GDM1 (cell line): Measurements from ENCODE around the gene GPD1.
A peak's percentile ranks its signal among the peaks of the same experiment; 100 is the strongest.
"Not testable (repeated sequence)": the region's sequence is repeated elsewhere in the genome, so short reads cannot be mapped to it uniquely, and the experiment has no call there.

Experiments
- DNase-seq: peaks from one replicate; lab custom pipeline; 2025; lab: John Stamatoyannopoulos, UW

GPD1 gene

DNA sequence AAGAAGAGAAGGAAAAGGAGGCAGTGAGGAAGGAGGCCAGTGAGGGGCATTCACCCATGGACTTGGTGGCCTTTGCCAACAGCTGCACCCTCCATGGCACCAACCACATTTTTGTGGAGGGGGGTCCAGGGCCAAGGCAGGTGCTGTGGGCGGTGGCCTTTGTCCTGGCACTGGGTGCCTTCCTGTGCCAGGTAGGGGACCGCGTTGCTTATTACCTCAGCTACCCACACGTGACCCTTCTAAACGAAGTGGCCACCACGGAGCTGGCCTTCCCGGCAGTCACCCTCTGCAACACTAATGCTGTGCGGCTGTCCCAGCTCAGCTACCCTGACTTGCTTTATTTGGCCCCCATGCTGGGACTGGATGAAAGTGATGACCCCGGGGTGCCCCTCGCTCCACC lies 30.1 kb upstream of the GPD1 start:
- no peak for DNase-seq

GRCh38 chr12:50074936-50075807 lies 28.6 kb upstream of the GPD1 start:
- DNase-seq, result peak; percentile 45

DNA sequence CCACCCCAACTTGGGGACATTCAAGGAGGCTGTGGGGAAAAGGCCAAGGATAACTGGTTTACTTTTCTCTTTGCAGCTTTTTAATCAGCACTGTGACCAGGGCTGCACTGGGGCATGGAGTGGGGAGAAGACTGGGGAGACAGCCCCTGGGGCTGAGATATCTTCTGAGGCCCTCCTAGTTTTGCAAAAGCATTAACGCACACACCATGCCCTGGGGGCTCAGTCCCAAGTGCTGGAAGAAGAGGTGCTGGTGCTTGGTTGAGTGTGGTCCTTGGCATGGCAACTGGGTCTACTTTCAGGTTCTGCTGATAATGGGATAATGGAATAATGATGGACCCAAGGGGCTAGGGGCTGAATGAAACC lies 28.0 kb upstream of the GPD1 start:
- no peak for DNase-seq

DNA sequence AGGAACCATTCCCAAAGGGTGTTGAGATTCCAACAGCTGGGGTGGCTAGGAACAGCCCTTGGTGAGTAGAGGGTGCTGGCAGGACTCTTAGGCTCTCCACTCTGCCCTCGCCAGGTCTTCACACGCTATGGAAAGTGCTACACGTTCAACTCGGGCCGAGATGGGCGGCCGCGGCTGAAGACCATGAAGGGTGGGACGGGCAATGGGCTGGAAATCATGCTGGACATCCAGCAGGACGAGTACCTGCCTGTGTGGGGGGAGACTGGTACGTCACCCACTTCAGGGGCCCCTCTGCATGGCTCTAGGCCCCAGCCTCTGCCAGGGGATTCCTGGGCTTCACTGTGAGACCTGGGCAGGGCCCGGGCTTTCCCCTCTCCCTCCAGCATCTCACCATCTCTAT lies 26.7 kb upstream of the GPD1 start:
- DNase-seq, result no peak

- DNase-seq, result no peak
These were observed 25.5 kb upstream of the GPD1 start for GRCh38 chr12:50078281-50078680.

- DNase-seq, result no peak
These were observed 24.0 kb upstream of the GPD1 start for GRCh38 chr12:50079771-50080170.

DNA sequence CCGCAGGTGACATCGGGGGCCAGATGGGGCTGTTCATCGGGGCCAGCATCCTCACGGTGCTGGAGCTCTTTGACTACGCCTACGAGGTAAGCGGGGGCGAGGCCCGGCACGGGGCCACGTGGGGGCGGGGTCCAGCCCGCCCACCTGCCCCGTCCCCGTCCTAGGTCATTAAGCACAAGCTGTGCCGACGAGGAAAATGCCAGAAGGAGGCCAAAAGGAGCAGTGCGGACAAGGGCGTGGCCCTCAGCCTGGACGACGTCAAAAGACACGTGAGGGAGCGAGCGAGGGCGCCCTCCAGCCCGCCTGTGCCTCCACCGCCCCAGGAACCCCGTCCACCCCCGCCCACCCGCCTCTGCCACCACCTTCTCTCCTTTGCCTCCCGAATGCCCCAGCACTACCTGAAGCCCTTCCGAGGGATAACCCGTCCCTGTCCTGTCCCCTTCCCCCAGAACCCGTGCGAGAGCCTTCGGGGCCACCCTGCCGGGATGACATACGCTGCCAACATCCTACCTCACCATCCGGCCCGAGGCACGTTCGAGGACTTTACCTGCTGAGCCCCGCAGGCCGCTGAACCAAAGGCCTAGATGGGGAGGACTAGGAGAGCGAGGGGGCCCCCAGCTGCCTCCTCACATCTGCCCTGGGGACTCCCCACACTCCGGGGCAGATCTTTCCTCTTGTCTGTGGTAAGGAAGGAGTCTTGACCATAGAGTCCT lies 22.6 kb upstream of the GPD1 start:
- DNase-seq, result no peak

DNA sequence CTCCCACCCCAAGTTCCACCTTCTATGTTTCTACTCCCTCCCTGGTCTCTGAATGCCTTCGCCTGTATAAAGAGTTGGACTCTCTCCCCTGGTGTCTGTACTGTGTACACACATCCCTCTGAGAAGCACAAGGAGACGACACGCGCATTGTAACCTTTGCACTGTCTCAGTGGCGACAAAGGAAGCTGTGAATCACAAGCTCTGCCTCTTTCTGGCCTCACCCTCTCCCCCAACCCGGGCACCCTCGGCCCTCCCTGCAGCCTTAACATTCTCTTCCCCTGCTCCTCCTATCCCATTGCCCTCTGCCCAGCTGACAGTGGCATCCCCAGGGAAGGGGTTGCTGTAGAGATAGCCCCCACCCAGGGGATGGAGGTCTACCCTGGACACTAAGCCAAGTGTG lies 21.2 kb upstream of the GPD1 start:
- DNase-seq, result no peak

GRCh38 chr12:50083301-50083700 lies 20.5 kb upstream of the GPD1 start:
- DNase-seq, result no peak

DNA sequence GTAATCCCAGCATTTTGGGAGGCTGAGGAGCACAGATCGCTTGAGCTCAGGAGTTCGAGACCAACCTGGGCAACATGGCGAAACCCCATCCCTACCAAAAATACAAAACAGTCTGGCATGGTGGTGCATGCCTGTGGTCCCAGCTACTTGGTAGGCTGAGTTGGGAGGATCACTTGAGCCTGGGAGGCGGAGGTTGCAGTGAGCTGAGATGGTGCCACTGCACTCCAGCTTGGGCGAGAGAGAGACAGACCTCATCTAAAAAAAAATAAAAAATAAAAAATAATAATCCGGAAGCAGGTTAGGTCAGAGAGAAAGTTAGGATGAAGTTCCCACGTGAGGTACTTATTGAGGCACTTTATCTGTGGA lies 19.4 kb upstream of the GPD1 start:
- not testable (repeated sequence) for DNase-seq

- DNase-seq, result peak; percentile 89
These were observed 18.8 kb upstream of the GPD1 start, which contains the start of gene SMARCD1 for GRCh38 chr12:50084775-50085614. Gene SMARCD1 (plus strand): TSS chr12:50085342. CDS start chr12:50085370, 28 bp downstream.

DNA sequence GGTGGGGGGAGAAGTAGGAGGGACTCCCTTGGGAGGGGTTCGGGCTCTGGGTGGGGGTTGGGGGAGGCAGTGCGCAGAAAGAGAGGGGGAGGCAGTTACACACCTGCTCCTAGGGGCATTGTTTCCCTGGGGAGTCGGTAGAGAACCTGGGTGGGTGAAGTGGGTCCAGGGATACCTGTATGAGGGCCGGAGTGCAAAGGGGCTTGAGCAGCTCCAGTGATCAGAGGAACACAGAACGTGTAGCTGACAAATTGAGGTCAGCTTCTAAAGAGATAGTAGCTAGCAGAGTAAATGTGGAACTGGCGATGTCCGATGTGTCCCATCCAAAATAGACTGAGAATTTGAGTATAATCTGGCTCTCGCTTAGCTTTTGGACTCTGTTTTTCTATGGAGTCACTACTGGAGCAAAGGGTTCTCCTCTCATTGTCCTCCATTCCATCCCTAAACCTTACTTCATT lies 18.2 kb upstream of the GPD1 start:
- no peak for DNase-seq

DNA sequence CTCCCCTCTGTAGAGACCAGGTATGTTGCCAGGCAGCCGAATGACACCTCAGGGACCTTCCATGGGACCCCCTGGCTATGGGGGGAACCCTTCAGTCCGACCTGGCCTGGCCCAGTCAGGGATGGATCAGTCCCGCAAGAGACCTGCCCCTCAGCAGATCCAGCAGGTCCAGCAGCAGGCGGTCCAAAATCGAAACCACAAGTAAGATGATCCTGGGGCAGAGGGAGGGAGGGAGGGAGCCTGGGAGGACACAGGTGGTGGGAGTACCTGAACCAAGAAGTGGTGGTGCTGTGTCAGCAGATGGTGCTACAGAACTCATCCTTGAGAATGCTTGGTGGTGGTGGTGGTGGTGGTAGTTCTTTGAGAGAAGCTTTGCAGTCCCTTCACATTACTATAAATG lies 17.7 kb upstream of the GPD1 start:
- DNase-seq, result no peak

DNA sequence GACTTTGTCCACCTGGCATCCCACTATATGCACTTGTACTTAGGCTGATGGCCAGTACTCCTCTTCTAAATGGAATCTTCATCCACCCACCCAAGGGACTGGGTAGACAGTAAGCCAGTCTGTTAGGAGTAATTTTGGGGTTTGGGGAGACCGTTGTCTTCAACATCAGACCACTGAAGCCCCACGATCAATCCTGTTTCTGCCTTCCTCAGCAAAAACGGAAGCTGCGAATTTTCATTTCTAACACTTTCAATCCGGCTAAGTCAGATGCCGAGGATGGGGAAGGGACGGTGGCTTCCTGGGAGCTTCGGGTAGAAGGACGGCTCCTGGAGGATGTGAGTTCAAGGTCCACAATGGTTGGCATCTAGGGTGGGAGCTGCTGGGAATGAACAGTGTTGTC lies 16.7 kb upstream of the GPD1 start:
- no peak for DNase-seq

DNA sequence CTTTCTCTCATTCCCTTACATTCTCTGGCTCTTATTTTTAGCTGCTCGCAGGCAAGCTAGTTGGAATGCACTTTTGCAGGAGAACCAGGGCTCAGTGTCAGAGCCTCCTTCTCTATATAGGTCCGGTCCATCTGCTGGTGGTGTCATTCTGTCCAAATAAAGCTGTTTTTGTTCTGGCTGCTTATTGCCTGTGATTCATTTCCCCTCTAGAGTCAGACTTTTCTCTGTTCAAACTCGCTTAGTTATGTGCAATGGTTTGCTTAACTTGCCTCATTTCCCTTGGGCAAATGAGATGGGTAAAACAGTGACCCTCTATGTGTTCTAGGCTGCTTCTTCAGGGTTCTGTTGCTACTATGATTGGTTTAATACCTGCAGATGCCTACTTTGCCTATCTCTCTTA lies 15.8 kb upstream of the GPD1 start:
- no peak for DNase-seq

DNA sequence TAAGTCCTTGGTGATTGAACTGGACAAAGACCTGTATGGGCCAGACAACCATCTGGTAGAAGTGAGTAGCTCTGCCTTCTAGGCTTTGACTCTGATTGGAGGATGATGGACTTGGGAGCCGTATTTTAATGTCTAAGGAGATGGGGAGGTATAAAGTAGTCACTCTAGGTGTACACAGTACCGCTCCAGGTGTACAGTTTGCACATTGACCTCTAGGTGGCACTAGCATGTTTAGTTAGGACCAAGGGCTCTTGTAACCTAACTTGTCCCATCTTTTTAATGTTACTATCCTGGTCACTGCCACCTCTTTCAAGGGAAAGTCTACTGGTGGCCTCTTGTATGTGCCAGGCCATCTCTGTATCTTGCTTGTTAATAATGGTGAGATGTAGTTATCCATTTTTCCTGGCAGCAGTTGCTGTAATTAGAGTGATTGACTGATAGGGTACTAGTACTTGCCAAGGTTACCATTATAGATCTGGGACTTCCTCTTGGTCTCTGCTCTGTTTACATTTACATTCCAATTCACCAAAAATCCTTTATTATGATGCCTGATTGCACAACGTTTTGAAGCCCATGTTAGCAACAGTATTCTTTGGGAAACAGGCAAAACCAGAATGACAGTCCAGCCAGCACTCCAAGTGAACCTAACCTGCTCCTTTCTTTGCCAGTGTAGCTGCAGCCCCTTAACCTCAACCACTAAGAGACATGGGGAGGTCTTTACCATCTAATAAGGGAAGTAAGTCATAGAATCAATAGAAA lies 15.1 kb upstream of the GPD1 start:
- DNase-seq, result peak; percentile 19

GRCh38 chr12:50089730-50090129 lies 14.1 kb upstream of the GPD1 start:
- DNase-seq, result no peak

DNA sequence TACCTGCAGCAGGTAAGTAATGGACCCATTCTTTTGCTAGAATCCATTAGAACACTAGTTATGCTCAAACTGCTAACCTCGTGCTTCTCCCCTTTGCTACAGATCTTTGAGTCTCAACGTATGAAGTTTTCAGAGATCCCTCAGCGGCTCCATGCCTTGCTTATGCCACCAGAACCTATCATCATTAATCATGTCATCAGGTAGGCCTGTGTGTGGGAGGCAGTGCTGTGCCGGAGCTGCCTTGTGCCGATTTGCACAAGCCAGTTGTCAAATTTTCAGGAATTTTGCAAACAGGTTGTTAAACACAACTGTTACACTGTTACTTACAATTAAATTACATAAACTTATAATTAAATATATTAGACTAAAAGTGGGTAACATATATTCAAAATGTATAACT lies 13.4 kb upstream of the GPD1 start:
- DNase-seq, result no peak

GRCh38 chr12:50097952-50098351 lies 5.9 kb upstream of the GPD1 start:
- DNase-seq, result no peak

- no peak for DNase-seq
These were observed 4.4 kb upstream of the GPD1 start for GRCh38 chr12:50099302-50100008.

DNA sequence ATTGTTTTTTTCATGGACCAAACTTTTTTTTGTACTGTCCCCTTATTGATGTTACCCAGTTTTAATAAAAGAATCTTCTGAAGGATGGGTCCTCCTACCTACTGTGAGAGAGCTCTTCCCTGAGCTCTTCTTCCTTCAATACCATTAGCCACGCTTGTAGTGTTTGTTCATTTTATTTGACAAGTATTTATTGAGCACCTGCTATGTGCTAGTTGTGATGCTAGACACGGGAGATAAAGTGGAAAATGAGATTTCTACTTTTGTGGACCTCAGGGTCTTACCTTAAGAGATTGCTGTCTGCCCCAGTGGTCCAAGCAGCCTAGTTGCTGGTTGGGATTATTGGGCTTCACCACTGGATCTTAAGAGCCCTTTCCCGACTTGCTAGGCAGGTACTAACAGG lies 3.2 kb upstream of the GPD1 start:
- DNase-seq, result no peak
